ENCODE results near the gene UBR3.

- TF ChIP-seq, protein P1, sequence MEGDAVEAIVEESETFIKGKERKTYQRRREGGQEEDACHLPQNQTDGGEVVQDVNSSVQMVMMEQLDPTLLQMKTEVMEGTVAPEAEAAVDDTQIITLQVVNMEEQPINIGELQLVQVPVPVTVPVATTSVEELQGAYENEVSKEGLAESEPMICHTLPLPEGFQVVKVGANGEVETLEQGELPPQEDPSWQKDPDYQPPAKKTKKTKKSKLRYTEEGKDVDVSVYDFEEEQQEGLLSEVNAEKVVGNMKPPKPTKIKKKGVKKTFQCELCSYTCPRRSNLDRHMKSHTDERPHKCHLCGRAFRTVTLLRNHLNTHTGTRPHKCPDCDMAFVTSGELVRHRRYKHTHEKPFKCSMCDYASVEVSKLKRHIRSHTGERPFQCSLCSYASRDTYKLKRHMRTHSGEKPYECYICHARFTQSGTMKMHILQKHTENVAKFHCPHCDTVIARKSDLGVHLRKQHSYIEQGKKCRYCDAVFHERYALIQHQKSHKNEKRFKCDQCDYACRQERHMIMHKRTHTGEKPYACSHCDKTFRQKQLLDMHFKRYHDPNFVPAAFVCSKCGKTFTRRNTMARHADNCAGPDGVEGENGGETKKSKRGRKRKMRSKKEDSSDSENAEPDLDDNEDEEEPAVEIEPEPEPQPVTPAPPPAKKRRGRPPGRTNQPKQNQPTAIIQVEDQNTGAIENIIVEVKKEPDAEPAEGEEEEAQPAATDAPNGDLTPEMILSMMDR (conservative IDR thresholded peaks at IDR 0.05): no peak
- no peak for TF ChIP-seq EZH2 (IDR thresholded peaks at IDR 0.05; ENCODE audit: low read depth)
Measured at GRCh38 chr2:170115501-170116229, 288.4 kb downstream of the UBR3 start.
